Placental pericyte (primary cell): ENCODE measurements around the gene TXNL4A. TPM values are rescaled to one million over a fixed set of nuclear protein-coding genes. Genes with fewer than 3 reads are reported as not detected.

Experiments
- total RNA-seq: library from RNA; depleted of rRNA; stranded (reverse); fragments of >200 nt; gene quantifications from 2 replicates; pipeline ENCODE4 v1.2.3, GENCODE V29; 2012

TXNL4A gene
- total RNA-seq, result 34.6 and 45.7 TPM in 2 replicates

GRCh38 chr18:79988451-79989194 is at the start of gene TXNL4A:
Gene TXNL4A (minus strand): TSS chr18:79988563. CDS start chr18:79988392, 171 bp downstream.

DNA sequence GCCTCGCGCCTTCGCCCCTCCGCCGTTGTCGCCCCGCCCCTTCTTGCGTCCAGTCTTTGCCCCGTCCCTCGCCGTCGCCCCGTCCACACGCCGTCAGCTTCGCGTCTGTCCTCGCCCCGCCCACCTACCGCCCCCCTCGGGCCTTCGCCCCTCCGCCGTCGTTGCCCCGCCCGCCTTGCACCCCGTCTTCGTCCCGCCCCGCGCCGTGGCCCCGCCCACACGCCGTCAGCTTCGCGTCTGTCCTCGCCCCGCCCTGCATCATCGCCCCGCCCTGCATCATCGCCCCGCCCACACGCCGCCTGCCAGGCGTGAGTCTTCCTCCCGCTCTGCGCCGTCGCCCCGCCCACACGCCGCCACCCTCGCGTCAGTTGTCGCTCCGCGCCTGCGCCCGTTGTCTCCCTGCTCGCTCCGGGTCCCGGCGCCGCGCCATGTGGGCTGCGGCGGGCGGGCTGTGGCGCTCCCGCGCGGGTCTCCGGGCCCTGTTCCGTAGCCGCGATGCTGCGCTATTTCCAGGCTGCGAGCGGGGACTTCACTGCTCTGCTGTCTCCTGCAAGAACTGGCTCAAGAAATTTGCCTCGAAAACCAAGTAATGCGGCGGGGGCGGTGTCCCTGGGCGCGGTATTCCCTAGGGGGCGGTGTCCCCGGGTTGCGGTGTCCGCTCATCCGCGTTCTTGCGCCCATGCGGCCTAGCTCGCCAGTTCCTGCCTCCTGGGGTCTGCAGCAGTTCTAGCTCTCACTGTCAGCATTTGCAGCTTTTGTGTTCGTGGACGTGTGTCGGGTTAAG is 45.9 kb upstream of the TXNL4A start, which contains the start of gene RBFA:
Gene RBFA, plus strand, starts transcription at position 367 of the 784 bp plus-strand sequence. Its CDS starts 62 bp downstream, at position 429.

DNA sequence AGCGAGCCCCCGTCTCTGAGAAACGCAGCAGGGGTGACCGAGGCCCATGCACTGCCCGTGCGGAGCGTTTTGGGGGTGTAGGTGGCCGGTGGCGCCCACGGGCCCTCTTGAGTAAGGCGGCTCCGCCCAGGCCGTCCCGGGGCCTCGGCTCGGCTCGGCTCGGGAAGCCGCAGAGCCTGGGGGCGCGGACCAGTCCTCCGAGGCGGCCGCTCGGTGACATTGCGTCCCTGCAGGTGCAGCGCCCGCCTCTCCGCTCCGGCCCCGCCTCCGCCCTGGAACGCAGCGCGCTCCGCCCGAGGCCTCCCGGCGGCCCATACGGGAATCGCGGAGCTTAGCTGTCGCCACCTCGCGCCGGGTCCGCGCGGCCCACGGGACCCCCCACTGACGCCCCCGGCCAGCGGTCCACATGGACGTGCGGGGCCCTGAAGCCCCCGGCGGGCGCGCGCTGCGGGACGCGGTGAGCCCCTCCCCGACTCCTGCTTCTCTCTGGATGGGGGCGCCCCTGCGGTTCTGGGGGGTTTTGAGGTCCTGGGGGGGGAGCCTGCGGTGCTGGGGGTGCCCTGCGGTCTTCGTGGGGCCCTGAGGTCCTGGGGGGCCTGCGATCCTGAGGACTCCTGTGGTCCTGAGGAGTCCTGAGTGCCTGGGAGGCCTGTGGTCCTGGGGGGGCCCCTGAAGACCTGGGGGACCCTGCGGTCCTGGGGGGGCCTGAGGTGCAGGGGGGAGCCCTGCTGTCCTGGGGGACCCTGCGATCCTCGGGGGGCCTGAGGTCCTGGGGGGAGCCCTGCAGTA is 23.8 kb downstream of the TXNL4A start, which contains the start of gene HSBP1L1:
Gene HSBP1L1, plus strand, starts transcription at position 314 of the 789 bp plus-strand sequence. Its CDS starts 93 bp downstream, at position 407.

GRCh38 chr18:79951545-79952455 is 36.6 kb downstream of the TXNL4A start, which contains the start of gene SLC66A2:
Gene SLC66A2 (minus strand): TSS chr18:79951653. CDS start chr18:79950926, 727 bp downstream.

Other genes starting within 250 kb of the TXNL4A start
- not detected in 2 replicates for gene KCNG2, start 190.6 kb downstream of the TXNL4A start, total RNA-seq
- 28.7 and 40.8 TPM in 2 replicates for gene SLC66A2, start 36.9 kb downstream of the TXNL4A start, total RNA-seq
- 8.0 and 20.4 TPM in 2 replicates for gene HSBP1L1, start 23.9 kb downstream of the TXNL4A start, total RNA-seq
- 14.2 and 35.9 TPM in 2 replicates for gene RBFA, start 45.9 kb upstream of the TXNL4A start, total RNA-seq
- 19.9 and 32.9 TPM in 2 replicates for gene ADNP2, start 120.7 kb upstream of the TXNL4A start, total RNA-seq